A549 (cell line): ENCODE data around the gene IGF1. TPM values are rescaled to one million over a fixed set of nuclear protein-coding genes. Genes with fewer than 3 reads are reported as not detected.

Source experiments
- ATAC-seq, 2 experiments: fragments of 200-7000 bp in 1 of 2; fragments of >200 bp in 1 of 2; cut with Nextera tagmentation in 1 of 2; cut with Tn5 transposase in 1 of 2; 3 replicates each; pipeline versions ENCODE4 v1.8.0 to v1.9.1; 2018 to 2020; ENCODE audit warnings: mild to moderate bottlenecking in 1 of 2, moderate library complexity in 1 of 2
- CTCF ChIA-PET: fragments of 300-600 bp; sonication (Branson Sonifier 250); formaldehyde crosslinking; extraction: SDS; loops from one replicate; lab custom pipeline; 2021; ENCODE audit warnings: antibody characterized with exemption, inconsistent platforms; lab: Yijun Ruan, JAX
- POLR2A ChIA-PET: fragments of 350-600 bp; formaldehyde crosslinking; extraction: SDS; loops from one replicate; lab custom pipeline; 2021; ENCODE audit warnings: antibody characterized with exemption, inconsistent platforms; lab: Yijun Ruan, JAX
- DNase-seq, 2 experiments: peaks; one replicate each; pipeline versions ENCODE4 v3.0.0 to v3.0.0-alpha.2; 2011 to 2016; ENCODE audit warnings: low read depth in 1 of 2, low spot score in 1 of 2
- FAIRE-seq: peaks from 2 replicates; lab custom pipeline; 2011; peaks lifted over from hg19 to GRCh38; lab: Jason Lieb, UNC
- H3K27ac ChIP-seq, 2 experiments: fragments of >200 bp; sonication (Bioruptor Twin); formaldehyde crosslinking; 3 replicates each; pipeline ENCODE4 v1.5.1; 2016 to 2017
- H3K4me1 ChIP-seq: fragments of >200 bp; sonication (Bioruptor Twin); formaldehyde crosslinking; 3 replicates; pipeline ENCODE4 v1.6.1; 2016
- H3K4me2 ChIP-seq: fragments of >200 bp; sonication (Bioruptor Twin); formaldehyde crosslinking; 3 replicates; pipeline ENCODE4 v1.6.1; 2016
- H3K4me3 ChIP-seq: fragments of >200 bp; sonication (Bioruptor Twin); formaldehyde crosslinking; 3 replicates; pipeline ENCODE4 v1.5.1; 2016
- H3K9me3 ChIP-seq: fragments of >200 bp; sonication (Bioruptor Twin); formaldehyde crosslinking; 3 replicates; pipeline ENCODE4 v1.6.1; 2016
- BCL3 ChIP-seq: fragments of >200 bp; sonication (Bioruptor Twin); formaldehyde crosslinking; IDR thresholded peaks from 3 replicates; pipeline ENCODE4 v1.6.1; 2016
- BHLHE40 ChIP-seq: IDR thresholded peaks from 2 replicates; pipeline ENCODE4 v1.6.1; 2012; ENCODE audit warnings: low read depth, low read length, inconsistent platforms
- CBX2 ChIP-seq: fragments of 200-600 bp; sonication (generic); IDR thresholded peaks from 2 replicates; pipeline ENCODE4 v1.6.1; 2016; ENCODE audit warnings: low read depth, mild to moderate bottlenecking, borderline replicate concordance
- CBX8 ChIP-seq: fragments of 200-600 bp; sonication (generic); IDR thresholded peaks from 2 replicates; pipeline ENCODE4 v1.6.1; 2016
- CEBPB ChIP-seq, 2 experiments: fragments of >200 bp in 1 of 2; sonication (Bioruptor Twin) in 1 of 2; formaldehyde crosslinking in 1 of 2; IDR thresholded peaks; 2 replicates each; pipeline ENCODE4 v1.6.1; 2012 to 2016
- CTCF ChIP-seq: fragments of >200 bp; sonication (Bioruptor Twin); formaldehyde crosslinking; IDR thresholded peaks from 3 replicates; pipeline ENCODE4 v1.5.1; 2016
- E2F6 ChIP-seq: IDR thresholded peaks from 2 replicates; pipeline ENCODE4 v1.6.1; 2012; ENCODE audit warnings: low read depth, borderline replicate concordance
- EHF ChIP-seq: fragments of 250-450 bp; sonication (Bioruptor Pico); IDR thresholded peaks from 2 replicates; pipeline ENCODE4 v1.5.0; 2020; ENCODE audit warnings: mild to moderate bottlenecking
- EHMT2 ChIP-seq: fragments of 200-600 bp; sonication (generic); IDR thresholded peaks from 2 replicates; pipeline ENCODE4 v1.6.1; 2016; ENCODE audit warnings: antibody characterized with exemption, low read depth, mild to moderate bottlenecking, moderate library complexity
- FOSB ChIP-seq: fragments of 250-450 bp; sonication (Bioruptor Pico); IDR thresholded peaks from 2 replicates; pipeline ENCODE4 v1.5.0; 2020; ENCODE audit warnings: mild to moderate bottlenecking, moderate library complexity
- GATA3 ChIP-seq: IDR thresholded peaks from 2 replicates; pipeline ENCODE4 v1.6.1; 2012; ENCODE audit warnings: borderline replicate concordance
- HEYL ChIP-seq: fragments of 250-450 bp; sonication (Bioruptor Pico); IDR thresholded peaks from 2 replicates; pipeline ENCODE4 v1.8.0; 2021; ENCODE audit warnings: mild to moderate bottlenecking, moderate library complexity
- HOXA7 ChIP-seq: fragments of 250-450 bp; sonication (Bioruptor Pico); IDR thresholded peaks from 2 replicates; pipeline ENCODE4 v1.5.0; 2020; ENCODE audit warnings: mild to moderate bottlenecking, moderate library complexity
- HOXB13 ChIP-seq: fragments of 250-450 bp; sonication (Bioruptor Pico); IDR thresholded peaks from 2 replicates; pipeline ENCODE4 v1.5.0; 2020; ENCODE audit warnings: low read depth, mild to moderate bottlenecking, moderate library complexity
- MYC ChIP-seq: IDR thresholded peaks from 2 replicates; pipeline ENCODE4 v1.6.1; 2012; ENCODE audit warnings: mild to moderate bottlenecking, inconsistent platforms, low read length, improper control_type of control experiment, borderline replicate concordance
- NR3C1 ChIP-seq: fragments of >200 bp; sonication (Bioruptor Twin); formaldehyde crosslinking; IDR thresholded peaks from 3 replicates; pipeline ENCODE4 v1.6.1; 2017
- RAD21 ChIP-seq, 2 experiments: fragments of >200 bp in 1 of 2; sonication (Bioruptor Twin) in 1 of 2; formaldehyde crosslinking in 1 of 2; IDR thresholded peaks in 1 of 2; conservative IDR thresholded peaks in 1 of 2; 2 replicates in 1 of 2; 3 replicates in 1 of 2; pipeline ENCODE4 v1.6.1; 2012 to 2018; ENCODE audit warnings: inconsistent platforms in 1 of 2
- SREBF2 ChIP-seq: fragments of 450-650 bp; IDR thresholded peaks from 2 replicates; pipeline ENCODE4 v1.6.1; 2014; ENCODE audit warnings: mild to moderate bottlenecking, moderate library complexity
- TFCP2L1 ChIP-seq: fragments of 250-450 bp; sonication (Bioruptor Pico); IDR thresholded peaks from 2 replicates; pipeline ENCODE4 v1.5.0; 2021; ENCODE audit warnings: mild to moderate bottlenecking
- TP53 ChIP-seq: fragments of 250-450 bp; sonication (Bioruptor Pico); IDR thresholded peaks from 2 replicates; pipeline ENCODE4 v1.5.0; 2021; ENCODE audit warnings: mild to moderate bottlenecking, moderate library complexity
- USF2 ChIP-seq: fragments of 450-650 bp; IDR thresholded peaks from 2 replicates; pipeline ENCODE4 v1.6.1; 2014; ENCODE audit warnings: antibody characterized with exemption
- ZFP36 ChIP-seq: fragments of 450-650 bp; IDR thresholded peaks from 2 replicates; pipeline ENCODE4 v1.6.1; 2014; ENCODE audit warnings: borderline replicate concordance; ENCODE audit not compliant: partially characterized antibody
- ZSCAN20 ChIP-seq: fragments of 250-450 bp; sonication (Bioruptor Pico); IDR thresholded peaks from 2 replicates; pipeline ENCODE4 v1.8.0; 2022; ENCODE audit warnings: mild to moderate bottlenecking, moderate library complexity
- WGBS: methylation state at CpG from one replicate; pipeline ENCODE4 v1.1.6; 2017; ENCODE audit errors: missing lambda C conversion rate; 5-methylcytosine and 5-hydroxymethylcytosine counted together
- polyA plus RNA-seq, 4 experiments: library from polyadenylated mRNA; depleted of rRNA in 3 of 4; stranded (reverse); fragments of >200 nt; fragmentation: RNase III in 1 of 4; extraction: RNeasy Plus Mini Kit Qiagen cat#74134 plus additional on column Dnase treatment in 1 of 4; gene quantifications; 2 replicates in 3 of 4; 3 replicates in 1 of 4; pipeline ENCODE4 v1.2.3, GENCODE V29; 2011 to 2017

IGF1 gene
- polyA plus RNA-seq, 2 of the 4 experiments (the other 2 are of a cell fraction) = 0.16 TPM; not detected in 1

GRCh38 chr12:102518871-102519270 is 38.5 kb upstream of the IGF1 start:
- Histone ChIP-seq H3K27ac (no peak overlapping the region), H3K4me2 (no peak overlapping the region), H3K4me1 (no peaks in the 10 kb centered on the region), H3K4me3 (no peak overlapping the region), H3K9me3 (no peaks in the 10 kb centered on the region)
- TF ChIP-seq BCL3 (no peak), HOXB13 (CRISPR knock-in tag) (no peak), MYC (no peak), TP53 (CRISPR knock-in tag) (no peak), BHLHE40 (no peak), RAD21 (conservative IDR thresholded peaks at IDR 0.05 in 1 of 2, IDR thresholded peaks at IDR 0.05 in 1 of 2) (no peak), CEBPB (IDR thresholded peaks at IDR 0.05) (no peak), EHF (no peak), HEYL (CRISPR knock-in tag) (no peak)
- no peak for DNase-seq
- CTCF ChIA-PET = interaction anchor here (1.3 kb wide), 1 partner anchor 423 kb away, joined by 4 read pairs; no protein-coding TSS in a partner anchor
- 42% methylated on average over 5 of the region's 5 CpGs for WGBS
- ATAC-seq = no peak
- no peak for FAIRE-seq
- POLR2A ChIA-PET = no interaction called here

- Histone ChIP-seq H3K4me2 (no peak overlapping the region), H3K27ac (no peak overlapping the region), H3K4me1 (no peaks in the 10 kb centered on the region), H3K4me3 (no peak overlapping the region), H3K9me3 (no peaks in the 10 kb centered on the region)
- no peak for FAIRE-seq
- WGBS = 34% methylated on average over 1 of the region's 1 CpG
- no peak for TF ChIP-seq HOXB13 (CRISPR knock-in tag)
- TF ChIP-seq HOXA7 (CRISPR knock-in tag) = no peak
- no peak for TF ChIP-seq CBX2
- DNase-seq = no peak
- ATAC-seq = no peak
- ChIA-PET CTCF (interaction anchor here (1.3 to 1.6 kb wide), 2 partner anchors 30 to 31 kb away, joined by 4 to 6 read pairs; no protein-coding TSS in a partner anchor), POLR2A (no interaction called here)
Measured at GRCh38 chr12:102514696-102515095, 34.3 kb upstream of the IGF1 start.

- no peaks in the 10 kb centered on the region for H3K4me1 ChIP-seq
- CTCF ChIA-PET = interaction anchor here (1.0 to 1.6 kb wide), 3 partner anchors 11 to 226 kb away, joined by 3 to 6 read pairs (median 3); no protein-coding TSS in a partner anchor
- H3K4me2 ChIP-seq = no peak overlapping the region
- H3K9me3 ChIP-seq = no peaks in the 10 kb centered on the region
- no peak for ATAC-seq
- no peak overlapping the region for H3K4me3 ChIP-seq
- no peak for DNase-seq
- POLR2A ChIA-PET = no interaction called here
- no peak overlapping the region for H3K27ac ChIP-seq
- WGBS = 61% methylated on average over 3 of the region's 3 CpGs
- no peak for FAIRE-seq
- TF ChIP-seq ZSCAN20 (CRISPR knock-in tag) = no peak
- peak in 1 of 2 experiments; percentile 20; a peak in 1 of 5 replicates for TF ChIP-seq RAD21 (conservative IDR thresholded peaks at IDR 0.05 in 1 of 2, IDR thresholded peaks at IDR 0.05 in 1 of 2)
- TF ChIP-seq TFCP2L1 (CRISPR knock-in tag) = no peak
Measured at GRCh38 chr12:102513739-102514138, 33.4 kb upstream of the IGF1 start.

- no peak for TF ChIP-seq USF2
- no peak for TF ChIP-seq CBX8
- TF ChIP-seq RAD21 (conservative IDR thresholded peaks at IDR 0.05 in 1 of 2, IDR thresholded peaks at IDR 0.05 in 1 of 2) = no peak
- TF ChIP-seq GATA3 = no peak
- TF ChIP-seq TFCP2L1 (CRISPR knock-in tag) = no peak
- no peak for TF ChIP-seq EHMT2
- TF ChIP-seq FOSB (CRISPR knock-in tag) = no peak
- no peak for TF ChIP-seq E2F6
- TF ChIP-seq NR3C1 = no peak
- no peak for TF ChIP-seq SREBF2
- TF ChIP-seq EHF = no peak
- TF ChIP-seq CEBPB (IDR thresholded peaks at IDR 0.05) = no peak
- TF ChIP-seq BCL3 = no peak
- no peak for TF ChIP-seq CTCF
- no peak for TF ChIP-seq ZFP36
- Histone ChIP-seq H3K4me1 (no peaks in the 10 kb centered on the region), H3K4me2 (no peak overlapping the region), H3K27ac (no peak overlapping the region), H3K9me3 (no peaks in the 10 kb centered on the region), H3K4me3 (no peak overlapping the region)
- POLR2A ChIA-PET = no interaction called here
- DNase-seq = no peak
- WGBS = 56% methylated on average over 8 of the region's 8 CpGs
- FAIRE-seq = no peak
- CTCF ChIA-PET = interaction anchor here (1.0 to 1.6 kb wide), 3 partner anchors 12 to 227 kb away, joined by 3 to 6 read pairs (median 3); no protein-coding TSS in a partner anchor
- no peak for ATAC-seq
Measured at GRCh38 chr12:102513272-102513671, 32.9 kb upstream of the IGF1 start.
